ENCODE results near the gene PLEKHH2. TPM values are rescaled to one million over a fixed set of nuclear protein-coding genes. Genes with fewer than 3 reads are reported as not detected.

Gene PLEKHH2
- total RNA-seq, 1 donor from 2014 or later, result 2.3 TPM

DNA sequence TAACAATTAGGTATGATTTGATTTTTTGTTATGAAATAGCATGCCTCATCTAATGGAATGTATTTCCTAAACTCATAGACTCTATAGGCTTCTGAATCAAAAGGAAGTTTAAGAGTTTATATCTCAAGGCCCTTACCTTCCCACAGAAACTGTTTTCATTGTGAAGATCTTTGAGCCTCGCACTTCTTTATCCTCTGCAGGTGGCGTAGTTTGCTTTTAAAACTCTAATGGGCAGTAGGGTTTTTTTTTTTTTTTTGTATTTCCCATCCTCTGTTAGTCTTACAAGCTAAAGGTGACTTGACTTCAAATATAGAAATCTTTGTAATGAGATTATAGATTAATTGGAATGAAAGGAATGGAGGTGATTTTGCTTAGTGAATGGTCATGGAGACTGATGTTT, 165.1 kb downstream of the PLEKHH2 start:
- H3K4me3 ChIP-seq (ENCODE audit: low read depth, low read length), result no peak overlapping the region
- DNase-seq (ENCODE audit: low read depth), result no peak
- TF ChIP-seq, protein P1, sequence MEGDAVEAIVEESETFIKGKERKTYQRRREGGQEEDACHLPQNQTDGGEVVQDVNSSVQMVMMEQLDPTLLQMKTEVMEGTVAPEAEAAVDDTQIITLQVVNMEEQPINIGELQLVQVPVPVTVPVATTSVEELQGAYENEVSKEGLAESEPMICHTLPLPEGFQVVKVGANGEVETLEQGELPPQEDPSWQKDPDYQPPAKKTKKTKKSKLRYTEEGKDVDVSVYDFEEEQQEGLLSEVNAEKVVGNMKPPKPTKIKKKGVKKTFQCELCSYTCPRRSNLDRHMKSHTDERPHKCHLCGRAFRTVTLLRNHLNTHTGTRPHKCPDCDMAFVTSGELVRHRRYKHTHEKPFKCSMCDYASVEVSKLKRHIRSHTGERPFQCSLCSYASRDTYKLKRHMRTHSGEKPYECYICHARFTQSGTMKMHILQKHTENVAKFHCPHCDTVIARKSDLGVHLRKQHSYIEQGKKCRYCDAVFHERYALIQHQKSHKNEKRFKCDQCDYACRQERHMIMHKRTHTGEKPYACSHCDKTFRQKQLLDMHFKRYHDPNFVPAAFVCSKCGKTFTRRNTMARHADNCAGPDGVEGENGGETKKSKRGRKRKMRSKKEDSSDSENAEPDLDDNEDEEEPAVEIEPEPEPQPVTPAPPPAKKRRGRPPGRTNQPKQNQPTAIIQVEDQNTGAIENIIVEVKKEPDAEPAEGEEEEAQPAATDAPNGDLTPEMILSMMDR (IDR thresholded peaks at IDR 0.05; ENCODE audit: insufficient read depth, low read length, poor library complexity, severe bottlenecking), result no peak
- H3K36me3 ChIP-seq (ENCODE audit: control insufficient read depth, insufficient read depth, low read length), result no peaks in the 10 kb centered on the region
- no peaks in the 10 kb centered on the region for H3K27me3 ChIP-seq (ENCODE audit: control insufficient read depth, insufficient read depth, low read length)

DNA sequence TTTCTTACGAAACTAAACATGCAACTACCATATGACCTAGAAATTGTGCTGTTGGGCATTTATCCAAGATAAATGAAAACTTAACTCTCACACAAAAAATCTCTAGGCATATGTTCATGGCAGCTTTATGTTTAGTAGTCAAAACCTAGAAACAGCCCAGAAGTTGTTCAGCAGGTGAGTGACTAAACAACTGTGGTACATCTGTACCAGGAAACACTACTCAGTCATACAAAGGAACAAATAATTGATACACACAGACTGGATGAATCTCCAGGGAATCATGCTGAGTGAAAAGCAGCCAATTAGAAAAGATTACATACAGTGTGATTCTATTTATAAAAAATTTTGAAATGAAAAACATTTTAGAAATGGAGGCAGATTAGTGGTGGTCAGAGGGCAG, 166.1 kb downstream of the PLEKHH2 start:
- no peak overlapping the region for H3K4me3 ChIP-seq (ENCODE audit: low read depth, low read length)
- no peak for DNase-seq (ENCODE audit: low read depth)
- no peaks in the 10 kb centered on the region for H3K27me3 ChIP-seq (ENCODE audit: control insufficient read depth, insufficient read depth, low read length)
- TF ChIP-seq, protein P1 (IDR thresholded peaks at IDR 0.05; ENCODE audit: insufficient read depth, low read length, poor library complexity, severe bottlenecking), result no peak
- H3K36me3 ChIP-seq (ENCODE audit: control insufficient read depth, insufficient read depth, low read length), result no peaks in the 10 kb centered on the region

DNA sequence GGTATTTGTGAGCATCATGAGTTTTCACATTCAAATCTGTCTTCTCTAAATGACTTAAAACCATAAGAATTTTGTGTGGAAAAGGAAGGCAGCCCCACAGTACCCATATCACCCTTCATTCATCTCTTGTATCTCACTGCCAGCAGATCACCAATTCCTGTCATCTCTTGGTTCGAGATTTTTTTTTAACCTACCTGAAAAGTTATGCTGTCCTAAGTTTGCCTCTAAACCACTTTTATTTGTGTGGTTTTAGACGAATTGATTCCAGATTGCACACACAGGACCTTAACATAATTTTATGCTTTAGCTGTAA, 169.6 kb downstream of the PLEKHH2 start:
- Histone ChIP-seq H3K27me3 (ENCODE audit: control insufficient read depth, insufficient read depth, low read length) (no peaks in the 10 kb centered on the region), H3K4me3 (ENCODE audit: low read depth, low read length) (no peak overlapping the region), H3K36me3 (ENCODE audit: control insufficient read depth, insufficient read depth, low read length) (no peaks in the 10 kb centered on the region)
- no peak for DNase-seq (ENCODE audit: low read depth)
- TF ChIP-seq, protein P1 (IDR thresholded peaks at IDR 0.05; ENCODE audit: insufficient read depth, low read length, poor library complexity, severe bottlenecking), result no peak

DNA sequence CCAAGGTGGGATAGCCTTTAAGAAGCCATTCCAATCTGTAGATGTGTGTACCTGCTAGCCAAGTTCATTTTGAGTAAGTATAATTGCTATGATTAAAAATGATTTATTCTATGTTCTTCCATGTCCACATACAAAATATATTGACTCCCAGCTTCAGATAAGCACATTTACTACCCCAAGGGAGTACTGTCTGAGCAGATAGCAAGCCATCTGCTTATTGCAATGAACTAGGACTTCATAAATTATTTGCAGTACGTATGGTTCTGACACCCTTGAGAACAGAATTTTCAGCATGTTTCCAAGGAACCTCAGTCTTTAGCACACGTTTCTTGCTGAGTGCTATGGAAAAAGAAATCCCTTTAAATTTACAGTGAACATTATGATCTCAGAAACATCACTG, 173.4 kb downstream of the PLEKHH2 start:
- TF ChIP-seq, protein P1 (IDR thresholded peaks at IDR 0.05; ENCODE audit: insufficient read depth, low read length, poor library complexity, severe bottlenecking), result no peak

DNA sequence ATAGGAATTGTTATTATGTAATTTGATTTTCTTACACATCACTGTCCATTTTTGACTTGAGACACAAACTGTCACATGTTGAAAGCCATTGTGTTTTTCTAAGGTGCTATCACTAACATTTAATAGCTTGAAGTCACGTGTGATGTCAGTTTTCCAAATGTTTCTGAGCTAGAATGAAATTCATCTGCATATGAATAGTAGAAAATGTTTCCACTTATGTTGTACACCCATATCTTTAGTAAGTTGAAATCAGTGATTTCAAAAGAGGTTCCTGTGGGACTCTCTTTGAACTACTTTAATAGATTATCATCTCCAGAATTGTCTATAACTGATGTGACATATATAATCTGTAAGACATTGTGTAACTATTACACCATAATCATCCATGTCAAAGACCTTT, 173.8 kb downstream of the PLEKHH2 start:
- Histone ChIP-seq H3K4me3 (ENCODE audit: low read depth, low read length) (no peak overlapping the region), H3K36me3 (ENCODE audit: control insufficient read depth, insufficient read depth, low read length) (no peaks in the 10 kb centered on the region), H3K27me3 (ENCODE audit: control insufficient read depth, insufficient read depth, low read length) (no peaks in the 10 kb centered on the region)
- TF ChIP-seq, protein P1 (IDR thresholded peaks at IDR 0.05; ENCODE audit: insufficient read depth, low read length, poor library complexity, severe bottlenecking), result no peak
- DNase-seq (ENCODE audit: low read depth), result no peak

More for the DNA sequence above, 173.4 kb downstream of the PLEKHH2 start:
- Histone ChIP-seq H3K36me3 (ENCODE audit: control insufficient read depth, insufficient read depth, low read length) (no peaks in the 10 kb centered on the region), H3K27me3 (ENCODE audit: control insufficient read depth, insufficient read depth, low read length) (no peaks in the 10 kb centered on the region), H3K4me3 (ENCODE audit: low read depth, low read length) (no peak overlapping the region)
- DNase-seq (ENCODE audit: low read depth), result no peak

DNA sequence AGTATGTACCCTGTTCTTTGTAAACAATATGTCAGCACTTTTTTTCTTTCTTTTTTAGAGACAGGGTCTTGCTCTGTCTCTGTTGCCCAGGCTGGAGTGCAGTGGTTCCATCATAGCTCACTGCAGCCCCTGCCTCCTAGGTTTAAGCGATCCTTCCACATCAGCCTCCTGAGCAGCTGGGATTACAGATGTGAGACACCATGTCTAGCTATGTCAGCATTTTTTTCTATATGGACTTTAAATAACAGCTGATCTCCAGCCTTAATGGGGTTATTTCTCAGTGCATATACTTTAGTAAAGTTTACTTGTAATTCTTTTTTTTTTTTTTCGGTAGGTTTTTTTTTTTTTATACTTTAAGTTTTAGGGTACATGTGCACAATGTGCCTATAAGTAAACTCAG, 174.9 kb downstream of the PLEKHH2 start:
- no peak overlapping the region for H3K4me3 ChIP-seq (ENCODE audit: low read depth, low read length)
- TF ChIP-seq, protein P1 (IDR thresholded peaks at IDR 0.05; ENCODE audit: insufficient read depth, low read length, poor library complexity, severe bottlenecking), result no peak
- no peak for DNase-seq (ENCODE audit: low read depth)
- no peaks in the 10 kb centered on the region for H3K27me3 ChIP-seq (ENCODE audit: control insufficient read depth, insufficient read depth, low read length)
- H3K36me3 ChIP-seq (ENCODE audit: control insufficient read depth, insufficient read depth, low read length), result no peaks in the 10 kb centered on the region
